H9 (cell line): Measurements from ENCODE around the gene NOP56. TPM values are rescaled to one million over a fixed set of nuclear protein-coding genes. Genes with fewer than 3 reads are reported as not detected.

ENCODE experiments used
- DNase-seq: peaks from one replicate; pipeline ENCODE4 v3.0.0-alpha.2; 2017
- H2AFZ ChIP-seq: one replicate; pipeline ENCODE4 v1.6.1; 2013; ENCODE audit warnings: mild to moderate bottlenecking, low read length, control low read depth, moderate library complexity
- H2AK5ac ChIP-seq: 2 replicates; pipeline ENCODE4 v1.6.1; 2013; ENCODE audit warnings: low read length, control low read depth, mixed read lengths; ENCODE audit not compliant: insufficient read length
- H2BK120ac ChIP-seq: one replicate; pipeline ENCODE4 v1.6.1; 2013; ENCODE audit warnings: low read depth, mild to moderate bottlenecking, low read length, control low read depth, inconsistent platforms; ENCODE audit not compliant: poor library complexity, severe bottlenecking
- H2BK12ac ChIP-seq: 2 replicates; pipeline ENCODE4 v1.6.1; 2013; ENCODE audit warnings: low read length, control low read depth, mixed read lengths, low read depth; ENCODE audit not compliant: insufficient read length
- H2BK15ac ChIP-seq: 2 replicates; pipeline ENCODE4 v1.6.1; 2013; ENCODE audit warnings: low read depth, low read length, control low read depth
- H2BK20ac ChIP-seq: one replicate; pipeline ENCODE4 v1.6.1; 2013; ENCODE audit warnings: low read depth, mild to moderate bottlenecking, low read length, control low read depth, inconsistent platforms; ENCODE audit not compliant: poor library complexity, severe bottlenecking
- H2BK5ac ChIP-seq: 2 replicates; pipeline ENCODE4 v1.6.1; 2013; ENCODE audit warnings: low read length, control low read depth, mixed read lengths; ENCODE audit not compliant: insufficient read length
- H3K14ac ChIP-seq: 2 replicates; pipeline ENCODE4 v1.6.1; 2013; ENCODE audit warnings: low read length, control low read depth; ENCODE audit not compliant: insufficient read depth
- H3K18ac ChIP-seq: 2 replicates; pipeline ENCODE4 v1.6.1; 2013; ENCODE audit warnings: low read depth, mild to moderate bottlenecking, mixed read lengths, low read length, control low read depth; ENCODE audit not compliant: insufficient read length
- H3K23ac ChIP-seq: 2 replicates; pipeline ENCODE4 v1.6.1; 2013; ENCODE audit warnings: low read length, control low read depth, mixed read lengths, low read depth; ENCODE audit not compliant: insufficient read length
- H3K23me2 ChIP-seq: 2 replicates; pipeline ENCODE4 v1.6.1; 2013; ENCODE audit warnings: low read depth, mild to moderate bottlenecking, mixed read lengths, low read length, control low read depth; ENCODE audit not compliant: insufficient read length, poor library complexity, severe bottlenecking
- H3K27ac ChIP-seq: 2 replicates; pipeline ENCODE4 v1.5.1; 2013; ENCODE audit warnings: low read length, control low read depth, mixed read lengths, low read depth; ENCODE audit not compliant: insufficient read length
- H3K27me3 ChIP-seq: 2 replicates; pipeline ENCODE4 v1.6.1; 2013; ENCODE audit warnings: low read length, control low read depth, inconsistent platforms; ENCODE audit not compliant: insufficient read depth
- H3K4ac ChIP-seq: 2 replicates; pipeline ENCODE4 v1.6.1; 2013; ENCODE audit warnings: low read depth, mild to moderate bottlenecking, control low read depth, inconsistent platforms, low read length, moderate library complexity
- H3K4me1 ChIP-seq: 2 replicates; pipeline ENCODE4 v1.6.1; 2013; ENCODE audit warnings: low read length, control low read depth, inconsistent platforms; ENCODE audit not compliant: insufficient read depth
- H3K4me2 ChIP-seq: 2 replicates; pipeline ENCODE4 v1.6.1; 2013; ENCODE audit warnings: low read length, control low read depth, mixed read lengths; ENCODE audit not compliant: insufficient read length, insufficient read depth
- H3K56ac ChIP-seq: 2 replicates; pipeline ENCODE4 v1.6.1; 2013; ENCODE audit warnings: low read depth, mild to moderate bottlenecking, mixed read lengths, low read length, control low read depth; ENCODE audit not compliant: insufficient read length
- H3K79me1 ChIP-seq: 2 replicates; pipeline ENCODE4 v1.6.1; 2013; ENCODE audit warnings: low read depth, mild to moderate bottlenecking, moderate library complexity, low read length, control low read depth, inconsistent platforms; ENCODE audit not compliant: insufficient read depth, poor library complexity, severe bottlenecking
- H3K79me2 ChIP-seq: 2 replicates; pipeline ENCODE4 v1.6.1; 2013; ENCODE audit warnings: low read length, control low read depth, inconsistent platforms; ENCODE audit not compliant: insufficient read depth
- H3K9ac ChIP-seq: 2 replicates; pipeline ENCODE4 v1.6.1; 2013; ENCODE audit warnings: low read length, control low read depth, mixed read lengths; ENCODE audit not compliant: insufficient read length; ENCODE audit errors: extremely low read depth
- H3K9me3 ChIP-seq: one replicate; pipeline ENCODE4 v1.6.1; 2013; ENCODE audit warnings: low read depth, low read length, inconsistent platforms; ENCODE audit not compliant: control insufficient read depth
- H3T11ph ChIP-seq: one replicate; pipeline ENCODE4 v1.6.1; 2013; ENCODE audit warnings: mild to moderate bottlenecking, low read length, control low read depth, inconsistent platforms
- H4K20me1 ChIP-seq: one replicate; pipeline ENCODE4 v1.6.1; 2013; ENCODE audit not compliant: control insufficient read depth, insufficient read length, insufficient read depth
- H4K5ac ChIP-seq: 2 replicates; pipeline ENCODE4 v1.6.1; 2013; ENCODE audit warnings: low read depth, mild to moderate bottlenecking, mixed read lengths, low read length, control low read depth; ENCODE audit not compliant: insufficient read length
- H4K8ac ChIP-seq: replicated peaks from 2 replicates; pipeline ENCODE4 v1.6.1; 2013; ENCODE audit warnings: low read length, control low read depth, mixed read lengths, low read depth; ENCODE audit not compliant: insufficient read length
- H4K91ac ChIP-seq: 2 replicates; pipeline ENCODE4 v1.6.1; 2013; ENCODE audit warnings: low read depth, mild to moderate bottlenecking, moderate library complexity, mixed read lengths, low read length, control low read depth; ENCODE audit not compliant: insufficient read length
- H3K27ac Mint-ChIP-seq, 3 experiments: 2 replicates in 2 of 3; 3 replicates in 1 of 3; pipeline ENCODE4 v1.8.0; 2020 to 2021; ENCODE audit warnings: mixed read lengths in 3 of 3, mild to moderate bottlenecking in 1 of 3, moderate library complexity in 1 of 3
- H3K27me3 Mint-ChIP-seq: 2 replicates; pipeline ENCODE4 v1.8.0; 2021; ENCODE audit warnings: low read depth, mild to moderate bottlenecking, moderate library complexity, mixed read lengths
- H3K36me3 Mint-ChIP-seq, 3 experiments: 2 replicates in 2 of 3; 3 replicates in 1 of 3; pipeline ENCODE4 v1.8.0; 2020 to 2021; ENCODE audit warnings: low read depth in 3 of 3, mixed read lengths in 3 of 3; ENCODE audit not compliant: insufficient read depth in 1 of 3
- H3K4me1 Mint-ChIP-seq, 2 experiments: 2 replicates each; pipeline ENCODE4 v1.8.0; 2020; ENCODE audit warnings: mixed read lengths in 2 of 2
- H3K4me3 Mint-ChIP-seq, 2 experiments: 2 replicates in 1 of 2; 3 replicates in 1 of 2; pipeline ENCODE4 v1.8.0; 2020 to 2021; ENCODE audit warnings: mild to moderate bottlenecking in 2 of 2, mixed read lengths in 2 of 2, moderate library complexity in 1 of 2
- H3K9me3 Mint-ChIP-seq, 2 experiments: 2 replicates in 1 of 2; 3 replicates in 1 of 2; pipeline ENCODE4 v1.8.0; 2020; ENCODE audit warnings: mild to moderate bottlenecking in 2 of 2, mixed read lengths in 2 of 2, moderate library complexity in 1 of 2
- CTCF ChIP-seq: fragments of 200-600 bp; sonication (generic); conservative IDR thresholded peaks from 3 replicates; pipeline ENCODE4 v1.8.0; 2021; ENCODE audit warnings: antibody characterized with exemption, mild to moderate bottlenecking
- WGBS: extraction: QIAGEN DNeasy Blood & Tissue Kit; methylation state at CpG from one replicate; pipeline ENCODE4 v1.1.7; 2013; ENCODE audit warnings: missing lambda C conversion rate, low lambda C conversion rate, mixed read lengths; ENCODE audit not compliant: insufficient read length; ENCODE audit errors: extremely low coverage; 5-methylcytosine and 5-hydroxymethylcytosine counted together
- total RNA-seq: library from RNA; stranded (reverse); gene quantifications from 2 replicates; pipeline ENCODE4 v1.2.1, GENCODE V29; 2021

The NOP56 gene
- total RNA-seq, 1 experiment from 2014 or later = 774 TPM

- Histone ChIP-seq H3K9me3 (no peaks in the 10 kb centered on the region), H3T11ph (no peak overlapping the region), H3K79me2 (no peaks in the 10 kb centered on the region), H3K4me2 (no peak overlapping the region), H3K23me2 (no peaks in the 10 kb centered on the region), H3K14ac (no peak overlapping the region), H2BK12ac (no peak overlapping the region), H3K79me1 (no peaks in the 10 kb centered on the region), H4K8ac (no peak overlapping the region), H2BK20ac (no peak overlapping the region), H3K27ac (no peak overlapping the region), H3K56ac (no peak overlapping the region), H2AK5ac (no peak overlapping the region), H3K4ac (no peak overlapping the region), H3K23ac (no peak overlapping the region), H3K18ac (no peak overlapping the region), H4K91ac (no peak overlapping the region), H2BK15ac (no peak overlapping the region), H4K20me1 (no peaks in the 10 kb centered on the region), H3K9ac (no peak overlapping the region), H3K4me1 (peaks cover 4% of the 10 kb centered on the region; the same call in 1 of the 2 replicates), H4K5ac (no peak overlapping the region), H2BK120ac (no peak overlapping the region), H3K27me3 (peaks cover 10% of the 10 kb centered on the region; the same call in 1 of the 2 replicates), H2AFZ (no peak overlapping the region), H2BK5ac (no peak overlapping the region)
- no CpG with 5 or more reads among the region's 8 CpGs for WGBS
- Mint-ChIP-seq H3K27me3 (peaks cover 84% of the 10 kb centered on the region), H3K4me3 (no peak overlapping the region), H3K36me3 (no peaks in the 10 kb centered on the region), H3K27ac (no peak overlapping the region), H3K4me1 (peaks cover 50 to 56% of the 10 kb centered on the region in 2 experiments), H3K9me3 (no peaks in the 10 kb centered on the region)
- no peak for TF ChIP-seq CTCF
- DNase-seq = no peak
Observed at GRCh38 chr20:2703716-2704475, 51.5 kb downstream of the NOP56 start.
